ENCODE measurements around the gene IL3.

Gene IL3

GRCh38 chr5:132060501-132061161, at the start of gene IL3:
Gene IL3 (plus strand): TSS chr5:132060655. CDS start chr5:132060707, 52 bp downstream.
- Histone ChIP-seq H3K27me3 (ENCODE audit: low read depth) (no peaks in the 10 kb centered on the region), H3K4me3 (no peak within 1 kb of the TSS), H3K36me3 (replicated peaks) (no peaks in the 10 kb centered on the region), H3K9me3 (no peaks in the 10 kb centered on the region), H3K4me1 (no peaks in the 10 kb centered on the region)
- DNase-seq (ENCODE audit: low spot score in 2 of 2): peak in 1 of 2 experiments; percentile 6
- in situ Hi-C loops (cut with MboI; ENCODE audit: low sequenced_read_pairs): no loop called here

GRCh38 chr5:132010989-132011621, 49.4 kb upstream of the IL3 start:
- Histone ChIP-seq H3K4me3 (peak overlapping the region; percentile 41), H3K27me3 (ENCODE audit: low read depth) (peaks cover 7% of the 10 kb centered on the region; the same call in 1 of the 2 replicates), H3K9me3 (no peaks in the 10 kb centered on the region), H3K4me1 (no peaks in the 10 kb centered on the region), H3K36me3 (replicated peaks) (no peaks in the 10 kb centered on the region)
- in situ Hi-C loops (cut with MboI; ENCODE audit: low sequenced_read_pairs): no loop called here
- DNase-seq (ENCODE audit: low spot score in 2 of 2): peak in 1 of 2 experiments; percentile 6

GRCh38 chr5:132011622-132012343, 48.7 kb upstream of the IL3 start, which contains the start of gene ACSL6:
Gene ACSL6 (minus strand): TSS chr5:132011658. CDS start chr5:132011553, 105 bp downstream.
- Histone ChIP-seq H3K4me3 (peak within 1 kb of the TSS; percentile 41), H3K4me1 (no peaks in the 10 kb centered on the region), H3K27me3 (ENCODE audit: low read depth) (peaks cover 7% of the 10 kb centered on the region; the same call in 1 of the 2 replicates), H3K36me3 (replicated peaks) (no peaks in the 10 kb centered on the region), H3K9me3 (no peaks in the 10 kb centered on the region)
- DNase-seq (ENCODE audit: low spot score in 2 of 2): peak; percentile 24 to 60
- in situ Hi-C loops (cut with MboI; ENCODE audit: low sequenced_read_pairs): no loop called here

GRCh38 chr5:132012371-132013005, 48.0 kb upstream of the IL3 start:
- Histone ChIP-seq H3K4me3 (no peak overlapping the region), H3K4me1 (no peaks in the 10 kb centered on the region), H3K27me3 (ENCODE audit: low read depth) (peaks cover 7% of the 10 kb centered on the region; the same call in 1 of the 2 replicates), H3K9me3 (no peaks in the 10 kb centered on the region), H3K36me3 (replicated peaks) (no peaks in the 10 kb centered on the region)
- peak; percentile 31 to 72 for DNase-seq (ENCODE audit: low spot score in 2 of 2)
- in situ Hi-C loops (cut with MboI; ENCODE audit: low sequenced_read_pairs): no loop called here

- H3K27me3 ChIP-seq (ENCODE audit: low read depth): peaks cover 11% of the 10 kb centered on the region; the same call in 1 of the 2 replicates
Measured at GRCh38 chr5:132013006-132013689, 47.3 kb upstream of the IL3 start.

GRCh38 chr5:132013711-132014110, 46.7 kb upstream of the IL3 start:
- Histone ChIP-seq H3K36me3 (replicated peaks) (no peaks in the 10 kb centered on the region), H3K9me3 (no peaks in the 10 kb centered on the region), H3K27me3 (ENCODE audit: low read depth) (peaks cover 16% of the 10 kb centered on the region; the same call in 1 of the 2 replicates), H3K4me3 (no peak overlapping the region), H3K4me1 (no peaks in the 10 kb centered on the region)
- in situ Hi-C loops (cut with MboI; ENCODE audit: low sequenced_read_pairs): no loop called here
- no peak for DNase-seq (ENCODE audit: low spot score in 2 of 2)

More at GRCh38 chr5:132013006-132013689, 47.3 kb upstream of the IL3 start:
- H3K4me1 ChIP-seq: no peaks in the 10 kb centered on the region
- H3K9me3 ChIP-seq: no peaks in the 10 kb centered on the region
- DNase-seq (ENCODE audit: low spot score in 2 of 2): no peak
- H3K4me3 ChIP-seq: no peak overlapping the region
- in situ Hi-C loops (cut with MboI; ENCODE audit: low sequenced_read_pairs): no loop called here
- no peaks in the 10 kb centered on the region for H3K36me3 ChIP-seq (replicated peaks)

- no peak for DNase-seq (ENCODE audit: low spot score in 2 of 2)
- H3K4me1 ChIP-seq: no peaks in the 10 kb centered on the region
- no peak overlapping the region for H3K4me3 ChIP-seq
- no peaks in the 10 kb centered on the region for H3K9me3 ChIP-seq
- no peaks in the 10 kb centered on the region for H3K36me3 ChIP-seq (replicated peaks)
- H3K27me3 ChIP-seq (ENCODE audit: low read depth): peaks cover 22% of the 10 kb centered on the region
- in situ Hi-C loops (cut with MboI; ENCODE audit: low sequenced_read_pairs): no loop called here
Measured at GRCh38 chr5:132016721-132017250, 43.7 kb upstream of the IL3 start.

- peaks cover 26% of the 10 kb centered on the region for H3K27me3 ChIP-seq (ENCODE audit: low read depth)
- no peak for DNase-seq (ENCODE audit: low spot score in 2 of 2)
- H3K4me3 ChIP-seq: no peak overlapping the region
- H3K4me1 ChIP-seq: no peaks in the 10 kb centered on the region
- H3K36me3 ChIP-seq (replicated peaks): no peaks in the 10 kb centered on the region
- in situ Hi-C loops (cut with MboI; ENCODE audit: low sequenced_read_pairs): no loop called here
- no peaks in the 10 kb centered on the region for H3K9me3 ChIP-seq
Measured at GRCh38 chr5:132017316-132017715, 43.1 kb upstream of the IL3 start.

GRCh38 chr5:132017738-132018625, 42.5 kb upstream of the IL3 start:
- Histone ChIP-seq H3K9me3 (no peaks in the 10 kb centered on the region), H3K4me1 (no peaks in the 10 kb centered on the region), H3K4me3 (no peak overlapping the region), H3K27me3 (ENCODE audit: low read depth) (peaks cover 27% of the 10 kb centered on the region), H3K36me3 (replicated peaks) (no peaks in the 10 kb centered on the region)
- in situ Hi-C loops (cut with MboI; ENCODE audit: low sequenced_read_pairs): no loop called here
- no peak for DNase-seq (ENCODE audit: low spot score in 2 of 2)

GRCh38 chr5:132019337-132019736, 41.1 kb upstream of the IL3 start:
- in situ Hi-C loops (cut with MboI; ENCODE audit: low sequenced_read_pairs): no loop called here
- Histone ChIP-seq H3K36me3 (replicated peaks) (no peaks in the 10 kb centered on the region), H3K4me1 (no peaks in the 10 kb centered on the region), H3K4me3 (no peak overlapping the region), H3K27me3 (ENCODE audit: low read depth) (peaks cover 27% of the 10 kb centered on the region), H3K9me3 (no peaks in the 10 kb centered on the region)
- no peak for DNase-seq (ENCODE audit: low spot score in 2 of 2)

GRCh38 chr5:132019857-132020555, 40.4 kb upstream of the IL3 start:
- Histone ChIP-seq H3K4me3 (no peak overlapping the region), H3K4me1 (no peaks in the 10 kb centered on the region)
- in situ Hi-C loops (cut with MboI; ENCODE audit: low sequenced_read_pairs): no loop called here

More at GRCh38 chr5:132019857-132020555, 40.4 kb upstream of the IL3 start:
- Histone ChIP-seq H3K9me3 (no peaks in the 10 kb centered on the region), H3K27me3 (ENCODE audit: low read depth) (peaks cover 24% of the 10 kb centered on the region), H3K36me3 (replicated peaks) (no peaks in the 10 kb centered on the region)
- no peak for DNase-seq (ENCODE audit: low spot score in 2 of 2)
